ENCODE data around the gene DEFB121.
"Not testable (repeated sequence)": the region's sequence is repeated elsewhere in the genome, so short reads cannot be mapped to it uniquely, and the experiment has no call there.

DEFB121 gene

GRCh38 chr20:31406115-31406514, at the start of gene DEFB121:
Gene DEFB121 (minus strand): TSS chr20:31406215. CDS start chr20:31406152, 63 bp downstream.
- in situ Hi-C loops (cut with MboI; ENCODE audit: low sequenced_read_pairs) = no loop called here

DNA sequence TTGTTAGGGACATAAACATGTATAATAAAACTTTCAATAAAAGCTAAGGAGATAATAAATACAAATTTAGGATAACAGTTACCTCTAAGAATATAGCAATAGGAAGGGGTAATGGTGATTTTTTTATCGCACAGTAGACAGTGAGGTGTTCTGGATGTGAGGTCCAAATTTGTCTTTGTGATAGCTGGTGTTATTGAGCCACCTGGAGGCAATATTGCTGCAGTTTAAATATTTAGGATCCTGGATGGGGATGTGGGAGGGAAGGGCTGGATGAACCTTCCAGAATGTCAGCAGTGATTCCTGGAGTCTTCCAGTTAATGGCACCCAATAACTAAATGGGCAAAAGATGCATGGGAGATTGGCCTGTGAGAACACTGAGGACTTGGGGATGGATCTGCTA, 48.3 kb upstream of the DEFB121 start:
- in situ Hi-C loops (cut with MboI; ENCODE audit: low sequenced_read_pairs) = no loop called here

GRCh38 chr20:31452575-31452974, 46.6 kb upstream of the DEFB121 start:
- in situ Hi-C loops (cut with MboI; ENCODE audit: low sequenced_read_pairs) = no loop called here

GRCh38 chr20:31449511-31450414, 43.7 kb upstream of the DEFB121 start:
- in situ Hi-C loops (cut with MboI; ENCODE audit: low sequenced_read_pairs) = no loop called here

- in situ Hi-C loops (cut with MboI; ENCODE audit: low sequenced_read_pairs) = no loop called here
Observed at GRCh38 chr20:31446084-31446819, 40.2 kb upstream of the DEFB121 start.

GRCh38 chr20:31440012-31440659, 34.1 kb upstream of the DEFB121 start, which contains the start of gene DEFB123:
Gene DEFB123 (plus strand): TSS chr20:31440632. CDS start chr20:31440699, 67 bp downstream.
- in situ Hi-C loops (cut with MboI; ENCODE audit: low sequenced_read_pairs) = no loop called here

DNA sequence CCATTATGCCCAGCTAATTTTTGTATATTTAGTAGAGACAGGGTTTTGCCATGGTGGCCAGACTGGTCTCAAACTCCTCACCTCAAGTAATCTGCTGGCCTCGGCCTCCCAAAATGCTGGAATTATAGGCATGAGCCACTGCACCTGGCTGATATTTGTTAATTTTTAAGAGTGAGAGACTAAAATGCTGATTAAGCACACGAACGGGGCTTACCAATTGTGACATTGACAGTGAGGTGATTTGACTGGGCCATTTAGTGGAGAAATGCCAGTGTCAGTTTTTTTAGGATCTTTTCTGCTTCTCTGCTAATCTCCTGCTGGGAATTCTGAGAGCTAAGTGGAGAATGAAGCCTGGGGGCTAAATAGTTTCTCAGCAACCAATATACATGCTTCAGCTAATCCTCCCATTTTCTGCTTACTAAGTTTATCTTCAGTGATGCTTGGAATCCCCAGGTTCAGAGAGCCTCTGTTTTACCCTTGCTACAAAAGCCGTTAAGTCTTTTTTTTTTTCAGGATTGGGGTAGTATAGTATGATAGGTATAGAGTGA, 24.6 kb upstream of the DEFB121 start:
- in situ Hi-C loops (cut with MboI; ENCODE audit: low sequenced_read_pairs) = no loop called here

DNA sequence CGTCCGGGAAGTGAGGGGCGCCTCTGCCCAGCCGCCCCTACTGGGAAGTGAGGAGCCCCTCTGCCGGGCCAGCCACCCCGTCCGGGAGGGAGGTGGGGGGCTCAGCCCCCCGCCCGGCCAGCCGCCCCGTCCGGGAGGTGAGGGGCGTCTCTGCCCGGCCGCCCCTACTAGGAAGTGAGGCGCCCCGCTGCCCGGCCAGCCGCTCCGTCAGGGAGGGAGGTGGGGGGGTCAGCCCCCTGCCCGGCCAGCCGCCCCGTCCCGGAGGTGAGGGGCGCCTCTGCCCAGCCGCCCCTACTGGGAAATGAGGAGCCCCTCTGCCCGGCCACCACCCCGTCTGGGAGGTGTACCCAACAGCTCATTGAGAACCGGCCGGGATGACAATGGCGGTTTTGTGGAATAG, 21.6 kb upstream of the DEFB121 start:
- in situ Hi-C loops (cut with MboI; ENCODE audit: low sequenced_read_pairs) = not testable (repeated sequence)

- in situ Hi-C loops (cut with MboI; ENCODE audit: low sequenced_read_pairs) = not testable (repeated sequence)
Observed at GRCh38 chr20:31426891-31427551, 21.0 kb upstream of the DEFB121 start.

DNA sequence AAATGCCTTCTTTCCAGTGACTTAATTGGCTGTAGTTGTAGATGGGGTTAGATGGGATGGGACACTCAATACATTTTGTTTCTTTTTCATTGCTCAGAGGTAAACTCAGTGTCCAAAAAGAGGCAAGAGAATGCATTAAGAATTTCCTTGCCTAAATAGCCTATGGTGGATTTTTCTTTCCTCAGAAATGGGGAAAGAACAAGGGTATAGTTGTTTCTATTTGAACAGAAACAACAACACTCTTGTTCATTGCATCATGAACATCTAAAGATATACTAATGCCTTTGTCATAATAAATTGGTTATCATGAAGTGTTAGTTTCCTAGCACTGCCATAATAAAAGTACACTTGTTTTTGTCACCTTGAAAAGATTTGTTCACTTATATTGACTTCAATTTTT, 19.8 kb upstream of the DEFB121 start:
- in situ Hi-C loops (cut with MboI; ENCODE audit: low sequenced_read_pairs) = no loop called here

- in situ Hi-C loops (cut with MboI; ENCODE audit: low sequenced_read_pairs) = no loop called here
Observed at GRCh38 chr20:31418307-31418706, 12.3 kb upstream of the DEFB121 start.

- in situ Hi-C loops (cut with MboI; ENCODE audit: low sequenced_read_pairs) = no loop called here
Observed at GRCh38 chr20:31415653-31416052, 9.6 kb upstream of the DEFB121 start.

GRCh38 chr20:31414381-31414780, 8.4 kb upstream of the DEFB121 start:
- in situ Hi-C loops (cut with MboI; ENCODE audit: low sequenced_read_pairs) = no loop called here

GRCh38 chr20:31410011-31410410, 4.0 kb upstream of the DEFB121 start:
- in situ Hi-C loops (cut with MboI; ENCODE audit: low sequenced_read_pairs) = no loop called here

GRCh38 chr20:31403886-31404285, 2.1 kb downstream of the DEFB121 start:
- in situ Hi-C loops (cut with MboI; ENCODE audit: low sequenced_read_pairs) = no loop called here

- in situ Hi-C loops (cut with MboI; ENCODE audit: low sequenced_read_pairs) = no loop called here
Observed at GRCh38 chr20:31394900-31395299, 11.1 kb downstream of the DEFB121 start.

DNA sequence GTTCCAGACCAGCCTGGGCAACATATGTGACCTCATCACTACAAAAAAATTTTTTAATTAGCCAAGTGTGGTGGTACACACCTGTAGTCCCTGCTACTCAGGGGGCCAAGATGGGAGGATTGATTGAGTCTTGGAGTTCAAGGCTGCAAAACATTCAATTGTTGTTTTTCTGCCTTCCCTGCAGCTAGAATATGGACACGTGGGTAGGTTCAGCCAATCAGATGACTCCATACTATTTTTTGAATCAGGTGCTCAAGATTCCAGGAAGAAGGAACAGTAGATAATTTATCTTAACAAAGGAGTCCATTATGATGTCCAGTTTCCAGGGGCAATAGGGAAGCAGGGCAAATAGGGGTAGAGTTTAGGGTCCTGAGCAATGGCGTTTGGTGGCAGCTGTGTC, 13.2 kb downstream of the DEFB121 start:
- in situ Hi-C loops (cut with MboI; ENCODE audit: low sequenced_read_pairs) = no loop called here

DNA sequence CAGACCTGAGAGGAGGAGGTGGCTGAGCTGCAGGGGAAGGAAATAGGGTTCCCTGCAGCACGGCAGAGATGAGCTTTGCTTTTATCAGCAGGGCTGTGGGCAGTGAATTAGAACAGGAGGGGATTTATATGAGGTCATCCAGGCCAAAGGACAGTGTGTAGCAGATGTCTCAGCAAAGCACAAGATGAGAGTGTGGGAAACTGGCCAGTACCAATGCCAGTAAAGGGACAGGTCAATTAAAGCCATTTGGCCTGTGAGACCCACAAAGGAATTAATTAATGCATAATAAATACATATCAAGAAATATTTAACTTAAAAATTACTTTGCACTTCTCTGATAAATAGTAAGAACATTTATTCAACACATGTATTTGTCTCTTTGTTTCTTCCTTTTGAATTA, 15.5 kb downstream of the DEFB121 start, which contains the start of gene DEFB119:
Gene DEFB119 (minus strand): TSS at position 101 of the 400 bp plus-strand sequence. CDS start 107 bp downstream, outside the sequence.
- in situ Hi-C loops (cut with MboI; ENCODE audit: low sequenced_read_pairs) = no loop called here

DNA sequence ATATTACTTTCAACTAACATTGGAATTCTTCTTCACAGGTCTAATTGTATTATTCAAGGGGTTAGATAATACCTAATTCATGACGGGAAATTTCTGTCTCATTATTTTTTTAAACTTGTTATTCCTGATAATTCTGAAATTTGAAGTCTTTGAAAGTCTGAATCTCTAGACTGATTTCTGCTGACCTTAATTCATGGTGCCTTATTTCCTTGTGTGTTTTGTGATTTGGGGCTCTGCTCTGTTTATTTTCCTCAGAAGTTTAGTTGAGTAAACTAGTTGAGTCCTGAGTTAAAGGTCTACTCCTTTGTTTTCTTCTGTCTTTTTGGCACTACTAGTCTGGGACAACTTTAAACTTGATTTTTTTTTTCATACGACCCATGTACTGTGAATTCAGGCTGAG, 31.7 kb downstream of the DEFB121 start:
- in situ Hi-C loops (cut with MboI; ENCODE audit: low sequenced_read_pairs) = no loop called here

GRCh38 chr20:31368301-31368700, 37.7 kb downstream of the DEFB121 start, which contains the start of gene DEFB118:
Gene DEFB118 (plus strand): TSS chr20:31368601. CDS start chr20:31368651, 50 bp downstream.
- in situ Hi-C loops (cut with MboI; ENCODE audit: low sequenced_read_pairs) = no loop called here

Measured in HL-60/S4 treated with phorbol 12-myristate 13-acetate at 8.2 ng/mL for 4 days and 3 days (cell line).